HAP-1 (cell line): ENCODE data around the gene LIPI.
"Not testable (repeated sequence)": the region's sequence is repeated elsewhere in the genome, so short reads cannot be mapped to it uniquely, and the experiment has no call there.

Experiments used
- DNase-seq, 2 experiments: peaks; one replicate each; pipeline ENCODE4 v3.0.0-alpha.2; 2016 to 2020; ENCODE audit warnings: low spot score in 2 of 2
- H3K27me3 ChIP-seq: fragments of 250-450 bp; sonication (Bioruptor Pico); 2 replicates; pipeline ENCODE4 v1.5.1; 2020; ENCODE audit warnings: low read depth, mild to moderate bottlenecking, moderate library complexity
- H3K36me3 ChIP-seq: fragments of 250-450 bp; sonication (Bioruptor Pico); replicated peaks from 2 replicates; pipeline ENCODE4 v1.5.1; 2020; ENCODE audit warnings: mild to moderate bottlenecking
- H3K4me1 ChIP-seq: fragments of 250-450 bp; sonication (Bioruptor Pico); 2 replicates; pipeline ENCODE4 v1.5.1; 2020; ENCODE audit warnings: mild to moderate bottlenecking
- H3K4me3 ChIP-seq: fragments of 250-450 bp; sonication (Bioruptor Pico); 2 replicates; pipeline ENCODE4 v1.5.1; 2020; ENCODE audit warnings: mild to moderate bottlenecking, moderate library complexity
- H3K9me3 ChIP-seq: fragments of 250-450 bp; sonication (Bioruptor Pico); 2 replicates; pipeline ENCODE4 v1.5.1; 2020; ENCODE audit warnings: mild to moderate bottlenecking, moderate library complexity
- in situ Hi-C: fragments of 300-500 bp; cut with MboI; formaldehyde crosslinking; loops from 3 replicates; pipeline ENCODE4 v1.14.3; 2020; ENCODE audit warnings: low sequenced_read_pairs, inconsistent platforms, mixed read lengths

LIPI gene

GRCh38 chr21:14076143-14076806, 134.5 kb downstream of the LIPI start:
- no peaks in the 10 kb centered on the region for H3K27me3 ChIP-seq
- no peak for DNase-seq
- H3K9me3 ChIP-seq = no peaks in the 10 kb centered on the region; the same call in 1 of the 2 replicates
- in situ Hi-C loops = no loop called here
- H3K36me3 ChIP-seq = no peaks in the 10 kb centered on the region
- H3K4me3 ChIP-seq = no peak overlapping the region
- H3K4me1 ChIP-seq = no peaks in the 10 kb centered on the region

GRCh38 chr21:14075346-14076142, 135.2 kb downstream of the LIPI start:
- in situ Hi-C loops = no loop called here
- H3K27me3 ChIP-seq = no peaks in the 10 kb centered on the region
- H3K9me3 ChIP-seq = no peaks in the 10 kb centered on the region; the same call in 1 of the 2 replicates
- DNase-seq = no peak
- no peaks in the 10 kb centered on the region for H3K4me1 ChIP-seq
- H3K36me3 ChIP-seq = no peaks in the 10 kb centered on the region
- no peak overlapping the region for H3K4me3 ChIP-seq

- DNase-seq = no peak
- Histone ChIP-seq H3K4me3 (no peak overlapping the region), H3K36me3 (no peaks in the 10 kb centered on the region), H3K9me3 (no peaks in the 10 kb centered on the region; the same call in 1 of the 2 replicates), H3K27me3 (no peaks in the 10 kb centered on the region), H3K4me1 (no peaks in the 10 kb centered on the region)
- in situ Hi-C loops = no loop called here
Observed at GRCh38 chr21:14074177-14074576, 136.6 kb downstream of the LIPI start.

GRCh38 chr21:14073615-14074014, 137.1 kb downstream of the LIPI start:
- Histone ChIP-seq H3K4me1 (no peaks in the 10 kb centered on the region), H3K36me3 (no peaks in the 10 kb centered on the region), H3K4me3 (no peak overlapping the region), H3K9me3 (no peaks in the 10 kb centered on the region; the same call in 1 of the 2 replicates), H3K27me3 (no peaks in the 10 kb centered on the region)
- in situ Hi-C loops = no loop called here
- no peak for DNase-seq

- H3K27me3 ChIP-seq = no peaks in the 10 kb centered on the region
- no peak for DNase-seq
- H3K36me3 ChIP-seq = no peaks in the 10 kb centered on the region
- H3K4me1 ChIP-seq = no peaks in the 10 kb centered on the region
- no peaks in the 10 kb centered on the region; the same call in 1 of the 2 replicates for H3K9me3 ChIP-seq
- H3K4me3 ChIP-seq = no peak overlapping the region
- in situ Hi-C loops = no loop called here
Observed at GRCh38 chr21:14072761-14073535, 137.8 kb downstream of the LIPI start.

GRCh38 chr21:14071902-14072734, 138.6 kb downstream of the LIPI start:
- in situ Hi-C loops = no loop called here
- DNase-seq = no peak
- Histone ChIP-seq H3K27me3 (no peaks in the 10 kb centered on the region), H3K4me3 (no peak overlapping the region), H3K4me1 (no peaks in the 10 kb centered on the region), H3K36me3 (no peaks in the 10 kb centered on the region), H3K9me3 (no peaks in the 10 kb centered on the region; the same call in 1 of the 2 replicates)

- no peak overlapping the region for H3K4me3 ChIP-seq
- in situ Hi-C loops = no loop called here
- DNase-seq = no peak
- H3K27me3 ChIP-seq = no peaks in the 10 kb centered on the region
- no peaks in the 10 kb centered on the region for H3K9me3 ChIP-seq
- no peaks in the 10 kb centered on the region for H3K4me1 ChIP-seq
- H3K36me3 ChIP-seq = no peaks in the 10 kb centered on the region
Observed at GRCh38 chr21:14070968-14071367, 139.8 kb downstream of the LIPI start.

- in situ Hi-C loops = no loop called here
- no peaks in the 10 kb centered on the region for H3K9me3 ChIP-seq
- DNase-seq = no peak
- no peaks in the 10 kb centered on the region for H3K27me3 ChIP-seq
- H3K4me3 ChIP-seq = no peak overlapping the region
- H3K36me3 ChIP-seq = no peaks in the 10 kb centered on the region
- no peaks in the 10 kb centered on the region for H3K4me1 ChIP-seq
Observed at GRCh38 chr21:14070049-14070893, 140.5 kb downstream of the LIPI start.

GRCh38 chr21:14064296-14064645, 146.5 kb downstream of the LIPI start:
- Histone ChIP-seq H3K9me3 (no peaks in the 10 kb centered on the region), H3K4me1 (no peaks in the 10 kb centered on the region), H3K36me3 (no peaks in the 10 kb centered on the region), H3K27me3 (no peaks in the 10 kb centered on the region), H3K4me3 (no peak overlapping the region)
- DNase-seq = no peak
- in situ Hi-C loops = no loop called here

GRCh38 chr21:14063620-14064295, 147.0 kb downstream of the LIPI start:
- H3K4me3 ChIP-seq, in situ Hi-C loops: not testable (repeated sequence)

GRCh38 chr21:14062684-14063083, 148.1 kb downstream of the LIPI start:
- in situ Hi-C loops, H3K9me3 ChIP-seq, H3K27me3 ChIP-seq, H3K36me3 ChIP-seq, H3K4me3 ChIP-seq, DNase-seq, H3K4me1 ChIP-seq: not testable (repeated sequence)

More at GRCh38 chr21:14063620-14064295, 147.0 kb downstream of the LIPI start:
- H3K27me3 ChIP-seq, H3K4me1 ChIP-seq, H3K9me3 ChIP-seq, DNase-seq, H3K36me3 ChIP-seq: not testable (repeated sequence)

GRCh38 chr21:14061820-14062219, 148.9 kb downstream of the LIPI start:
- H3K36me3 ChIP-seq, in situ Hi-C loops: not testable (repeated sequence)

More at GRCh38 chr21:14061820-14062219, 148.9 kb downstream of the LIPI start:
- H3K27me3 ChIP-seq, H3K4me3 ChIP-seq, H3K9me3 ChIP-seq, DNase-seq, H3K4me1 ChIP-seq: not testable (repeated sequence)
